Upper lobe of left lung (tissue), 6 donors: ENCODE results near the gene TBC1D9. TPM values are rescaled to one million over a fixed set of nuclear protein-coding genes. Genes with fewer than 3 reads are reported as not detected.
A peak's percentile ranks its signal among the peaks of the same experiment; 100 is the strongest.

Experiments
- ATAC-seq, 2 donors: fragments of 200-7000 bp; cut with Tn5 transposase; one replicate each; pipeline ENCODE4 v1.9.1; 2022; ENCODE audit warnings: mild to moderate bottlenecking in 2 of 2, moderate library complexity in 2 of 2; ENCODE audit not compliant: low FRiP score in 2 of 2
- DNase-seq, 2 donors: peaks; one replicate each; pipeline ENCODE4 v3.0.0-alpha.2; 2019 to 2020
- H3K27ac ChIP-seq, 4 donors: fragments of 200-600 bp; sonication (generic); one replicate each; pipeline ENCODE4 v1.5.1; 2016 to 2019
- H3K27me3 ChIP-seq, 4 donors: fragments of 200-600 bp; sonication (generic); one replicate each; pipeline ENCODE4 v1.5.1; 2017 to 2019
- H3K36me3 ChIP-seq, 4 donors: fragments of 200-600 bp; sonication (generic); one replicate each; pipeline ENCODE4 v1.5.1; 2016 to 2019
- H3K4me1 ChIP-seq, 4 donors: fragments of 200-600 bp; sonication (generic); one replicate each; pipeline ENCODE4 v1.5.1; 2018 to 2019
- H3K4me3 ChIP-seq, 4 donors: fragments of 200-600 bp; sonication (generic); one replicate each; pipeline ENCODE4 v1.5.1; 2017 to 2019; ENCODE audit warnings: mild to moderate bottlenecking in 2 of 4, moderate library complexity in 1 of 4
- H3K9me3 ChIP-seq, 4 donors: fragments of 200-600 bp; sonication (generic); one replicate each; pipeline ENCODE4 v1.5.1; 2018 to 2019
- CTCF ChIP-seq, 6 experiments: fragments of 450-650 bp in 4 of 6; fragments of 200-600 bp in 2 of 6; sonication (generic) in 2 of 6; IDR thresholded peaks; one replicate each; pipeline ENCODE4 v1.5.1; 2016 to 2019; ENCODE audit warnings: antibody characterized with exemption in 6 of 6
- EP300 ChIP-seq, 4 donors: sonication (generic); formaldehyde crosslinking; IDR thresholded peaks; one replicate each; pipeline ENCODE4 v1.5.1; 2017; ENCODE audit warnings: antibody characterized with exemption in 4 of 4, control low read depth in 2 of 4
- POLR2A ChIP-seq, 4 donors: fragments of 450-650 bp; IDR thresholded peaks; one replicate each; pipeline ENCODE4 v1.5.1; 2016 to 2017; ENCODE audit warnings: antibody characterized with exemption in 4 of 4, mild to moderate bottlenecking in 2 of 4
- POLR2AphosphoS5 ChIP-seq, 2 donors: sonication (generic); formaldehyde crosslinking; IDR thresholded peaks; one replicate each; pipeline ENCODE4 v1.5.1; 2017; ENCODE audit warnings: antibody characterized with exemption in 2 of 2
- WGBS, 2 donors: methylation state at CpG; one replicate each; pipeline ENCODE4 v1.1.5; 2017 to 2018; 5-methylcytosine and 5-hydroxymethylcytosine counted together
- total RNA-seq, 6 donors: library from RNA; depleted of rRNA in 4 of 6; stranded (reverse); fragments of >200 nt in 4 of 6; gene quantifications; one replicate each; pipeline versions ENCODE4 v1.1.0 to v1.2.1, GENCODE V29; 2016 to 2021
- donor health status: DM: no; HTN: no; CAD: no; lungs with moderate emphysema.
- donor health status: DM: no; HTN: yes; CAD: no; lungs with severe emphysema.

TBC1D9 gene
- total RNA-seq, 6 donors from 2014 or later: 33.7 to 41.9 (median 38.1) TPM

- Histone ChIP-seq H3K4me3 (no peak overlapping the region), H3K9me3 (no peaks in the 10 kb centered on the region), H3K4me1 (no peaks in the 10 kb centered on the region), H3K36me3 (no peaks in the 10 kb centered on the region), H3K27ac (no peak overlapping the region), H3K27me3 (no peaks in the 10 kb centered on the region)
- no peak for DNase-seq
- no peak for ATAC-seq
- 87 to 91% methylated on average over 6 of the region's 6 CpGs for WGBS, 2 donors
- TF ChIP-seq POLR2A (IDR thresholded peaks at IDR 0.05): no peak
- no peak for TF ChIP-seq EP300 (IDR thresholded peaks at IDR 0.05)
- TF ChIP-seq CTCF (IDR thresholded peaks at IDR 0.05): no peak
- TF ChIP-seq POLR2AphosphoS5 (IDR thresholded peaks at IDR 0.05): no peak
Observed at GRCh38 chr4:140774510-140774909, 18.3 kb upstream of the TBC1D9 start.

- Histone ChIP-seq H3K36me3 (no peaks in the 10 kb centered on the region), H3K4me3 (no peak overlapping the region), H3K27me3 (no peaks in the 10 kb centered on the region), H3K4me1 (peaks cover 0 to 2% (median 0%) of the 10 kb centered on the region in 4 donors), H3K27ac (no peak overlapping the region), H3K9me3 (no peaks in the 10 kb centered on the region)
- no peak for TF ChIP-seq POLR2AphosphoS5 (IDR thresholded peaks at IDR 0.05)
- TF ChIP-seq CTCF (IDR thresholded peaks at IDR 0.05): no peak
- DNase-seq (no peak), ATAC-seq (no peak)
- WGBS, 2 donors: 81 to 86% methylated on average over 3 of the region's 3 CpGs
Observed at GRCh38 chr4:140769209-140769608, 13.0 kb upstream of the TBC1D9 start.

GRCh38 chr4:140764785-140765392 is 8.7 kb upstream of the TBC1D9 start:
- Histone ChIP-seq H3K27ac (no peak overlapping the region), H3K9me3 (no peaks in the 10 kb centered on the region), H3K4me3 (no peak overlapping the region), H3K4me1 (peaks cover 0 to 2% (median 0%) of the 10 kb centered on the region in 4 donors), H3K27me3 (no peaks in the 10 kb centered on the region), H3K36me3 (no peaks in the 10 kb centered on the region)
- WGBS, 2 donors: 59 to 69% methylated on average over 7 of the region's 7 CpGs
- ATAC-seq (peak in 1 of 2 donors; percentile 80), DNase-seq (peak in 1 of 2 donors; percentile 30)
- no peak for TF ChIP-seq CTCF (IDR thresholded peaks at IDR 0.05)
- no peak for TF ChIP-seq POLR2A (IDR thresholded peaks at IDR 0.05)
- no peak for TF ChIP-seq POLR2AphosphoS5 (IDR thresholded peaks at IDR 0.05)
- no peak for TF ChIP-seq EP300 (IDR thresholded peaks at IDR 0.05)

- TF ChIP-seq EP300 (IDR thresholded peaks at IDR 0.05) (no peak), CTCF (IDR thresholded peaks at IDR 0.05) (no peak), POLR2AphosphoS5 (IDR thresholded peaks at IDR 0.05) (no peak), POLR2A (IDR thresholded peaks at IDR 0.05) (no peak)
- Histone ChIP-seq H3K27ac (no peak overlapping the region), H3K4me1 (peaks cover 0 to 2% (median 0%) of the 10 kb centered on the region in 4 donors), H3K4me3 (no peak overlapping the region), H3K9me3 (no peaks in the 10 kb centered on the region), H3K27me3 (no peaks in the 10 kb centered on the region), H3K36me3 (no peaks in the 10 kb centered on the region)
- DNase-seq (no peak), ATAC-seq (no peak)
- 91 to 92% methylated on average over 3 of the region's 3 CpGs for WGBS, 2 donors
Observed at GRCh38 chr4:140762202-140762601, 6.0 kb upstream of the TBC1D9 start.

GRCh38 chr4:140757232-140757630 is 1.0 kb upstream of the TBC1D9 start:
- H3K9me3 ChIP-seq: no peaks in the 10 kb centered on the region
- DNase-seq (no peak), ATAC-seq (peak in 1 of 2 donors; percentile 38)
- H3K4me3 ChIP-seq: peak overlapping the region; percentile 53 to 91 (median 82)
- TF ChIP-seq CTCF (IDR thresholded peaks at IDR 0.05) (no peak), POLR2AphosphoS5 (IDR thresholded peaks at IDR 0.05) (no peak), POLR2A (IDR thresholded peaks at IDR 0.05) (no peak), EP300 (IDR thresholded peaks at IDR 0.05) (no peak)
- H3K27ac ChIP-seq: peak overlapping the region; percentile 96 to 99 (median 98)
- 6 to 19% methylated on average over 3 of the region's 3 CpGs for WGBS, 2 donors
- no peaks in the 10 kb centered on the region for H3K27me3 ChIP-seq
- H3K36me3 ChIP-seq: no peaks in the 10 kb centered on the region
- peaks cover 0 to 8% (median 5%) of the 10 kb centered on the region in 4 donors for H3K4me1 ChIP-seq
